ENCODE measurements around the gene TEX52. TPM values are rescaled to one million over a fixed set of nuclear protein-coding genes. Genes with fewer than 3 reads are reported as not detected.
A peak's percentile ranks its signal among the peaks of the same experiment; 100 is the strongest.

Gene TEX52
- total and polyA plus RNA-seq, 9 donors = not detected

- Histone ChIP-seq H3K9me3 (no peaks in the 10 kb centered on the region), H3K36me3 (no peaks in the 10 kb centered on the region), H3K4me3 (no peak overlapping the region), H3K27ac (no peak overlapping the region), H3K27me3 (no peaks in the 10 kb centered on the region), H3K4me1 (ENCODE audit: insufficient read depth) (no peaks in the 10 kb centered on the region)
- TF ChIP-seq EP300 (IDR thresholded peaks at IDR 0.05) = no peak
- no peak for TF ChIP-seq POLR2A (IDR thresholded peaks at IDR 0.05)
- TF ChIP-seq, protein P1, sequence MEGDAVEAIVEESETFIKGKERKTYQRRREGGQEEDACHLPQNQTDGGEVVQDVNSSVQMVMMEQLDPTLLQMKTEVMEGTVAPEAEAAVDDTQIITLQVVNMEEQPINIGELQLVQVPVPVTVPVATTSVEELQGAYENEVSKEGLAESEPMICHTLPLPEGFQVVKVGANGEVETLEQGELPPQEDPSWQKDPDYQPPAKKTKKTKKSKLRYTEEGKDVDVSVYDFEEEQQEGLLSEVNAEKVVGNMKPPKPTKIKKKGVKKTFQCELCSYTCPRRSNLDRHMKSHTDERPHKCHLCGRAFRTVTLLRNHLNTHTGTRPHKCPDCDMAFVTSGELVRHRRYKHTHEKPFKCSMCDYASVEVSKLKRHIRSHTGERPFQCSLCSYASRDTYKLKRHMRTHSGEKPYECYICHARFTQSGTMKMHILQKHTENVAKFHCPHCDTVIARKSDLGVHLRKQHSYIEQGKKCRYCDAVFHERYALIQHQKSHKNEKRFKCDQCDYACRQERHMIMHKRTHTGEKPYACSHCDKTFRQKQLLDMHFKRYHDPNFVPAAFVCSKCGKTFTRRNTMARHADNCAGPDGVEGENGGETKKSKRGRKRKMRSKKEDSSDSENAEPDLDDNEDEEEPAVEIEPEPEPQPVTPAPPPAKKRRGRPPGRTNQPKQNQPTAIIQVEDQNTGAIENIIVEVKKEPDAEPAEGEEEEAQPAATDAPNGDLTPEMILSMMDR (IDR thresholded peaks at IDR 0.05) = no peak
- intact Hi-C loops (cut with DNase I) = no loop called here
- DNase-seq = no peak
- 91 to 94% (median 93%) methylated on average over 15 of the region's 15 CpGs for WGBS, 3 donors
Measured at GRCh38 chr12:2819810-2820209, 37.0 kb downstream of the TEX52 start.

DNA sequence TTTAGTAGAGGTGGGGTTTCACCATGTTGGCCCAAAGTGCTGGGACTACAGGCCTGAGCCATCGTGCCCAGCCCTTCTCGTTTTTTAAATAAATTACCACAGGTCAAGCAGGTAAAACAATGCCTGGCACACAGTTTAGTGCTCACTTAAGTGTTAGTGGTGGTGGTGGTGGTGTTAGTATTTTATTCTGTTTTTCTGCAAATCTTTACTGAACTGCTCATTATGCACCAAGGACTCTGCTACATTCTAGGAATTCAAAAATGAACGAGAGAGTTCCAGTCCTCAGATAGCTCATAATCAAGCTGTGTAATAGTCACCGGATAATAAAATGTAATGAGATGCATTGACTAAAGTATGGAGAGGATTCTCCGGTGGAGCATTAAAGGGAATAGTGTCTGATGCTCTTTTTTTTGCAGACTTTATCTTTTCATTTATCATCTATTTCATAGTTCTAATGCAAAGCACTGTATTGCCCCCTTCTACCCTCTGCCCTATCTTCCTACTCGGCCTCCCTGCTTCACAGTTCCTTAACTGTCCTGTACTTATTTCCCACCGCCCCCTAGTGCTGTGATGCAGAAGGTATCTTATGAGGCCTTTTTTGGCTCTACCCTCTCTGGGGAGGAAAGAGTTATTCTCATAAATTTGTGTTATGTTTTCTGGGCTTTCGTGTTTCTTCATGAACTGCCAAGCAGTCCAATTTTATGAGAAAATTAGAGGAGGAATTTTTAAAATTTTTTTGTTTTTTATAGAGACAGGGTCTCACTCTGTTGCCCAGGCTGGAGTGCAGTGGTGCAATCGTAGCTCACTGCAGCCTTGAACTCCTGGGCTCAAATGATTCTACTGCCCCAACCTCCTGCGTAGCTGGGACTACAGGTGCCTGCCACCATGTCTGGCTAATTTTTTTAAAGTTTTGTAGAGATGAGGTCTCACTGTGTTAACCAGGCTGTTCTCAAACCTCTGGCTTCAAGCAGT lies 43.3 kb downstream of the TEX52 start:
- intact Hi-C loops (cut with DNase I) = no loop called here
- no peaks in the 10 kb centered on the region for H3K36me3 ChIP-seq
- H3K4me1 ChIP-seq (ENCODE audit: insufficient read depth) = peaks cover 1% of the 10 kb centered on the region
- peak overlapping the region; percentile 54 to 89 for H3K27ac ChIP-seq
- no peak for TF ChIP-seq EP300 (IDR thresholded peaks at IDR 0.05)
- TF ChIP-seq POLR2A (IDR thresholded peaks at IDR 0.05) = no peak
- TF ChIP-seq, protein P1 (IDR thresholded peaks at IDR 0.05) = peak in 2 of 3 donors; percentile 34 to 35
- 6% methylated on average over 10 of the region's 10 CpGs for WGBS, 3 donors
- no peaks in the 10 kb centered on the region for H3K9me3 ChIP-seq
- no peaks in the 10 kb centered on the region for H3K27me3 ChIP-seq
- H3K4me3 ChIP-seq = peak overlapping the region; percentile 89
- no peak for DNase-seq

- intact Hi-C loops (cut with DNase I) = no loop called here
- H3K36me3 ChIP-seq = no peaks in the 10 kb centered on the region
- no peaks in the 10 kb centered on the region for H3K9me3 ChIP-seq
- H3K27ac ChIP-seq = peak within 1 kb of the TSS; percentile 54 to 89
- H3K4me1 ChIP-seq (ENCODE audit: insufficient read depth) = peaks cover 1% of the 10 kb centered on the region
- no peaks in the 10 kb centered on the region for H3K27me3 ChIP-seq
- TF ChIP-seq EP300 (IDR thresholded peaks at IDR 0.05) (no peak), POLR2A (IDR thresholded peaks at IDR 0.05) (peak; percentile 80)
- TF ChIP-seq, protein P1 (IDR thresholded peaks at IDR 0.05) = peak in 1 of 3 donors; percentile 21
- peak; percentile 97 to 98 (median 98) for DNase-seq
- 0 to 1% (median 1%) methylated on average over 48 of the region's 48 CpGs for WGBS, 3 donors
- peak within 1 kb of the TSS; percentile 89 for H3K4me3 ChIP-seq
Measured at GRCh38 chr12:2812290-2813213, 44.3 kb downstream of the TEX52 start, which contains the start of gene ITFG2. Gene ITFG2, plus strand, starts transcription at chr12:2812668. Its CDS starts 93 bp downstream, at chr12:2812761.

DNA sequence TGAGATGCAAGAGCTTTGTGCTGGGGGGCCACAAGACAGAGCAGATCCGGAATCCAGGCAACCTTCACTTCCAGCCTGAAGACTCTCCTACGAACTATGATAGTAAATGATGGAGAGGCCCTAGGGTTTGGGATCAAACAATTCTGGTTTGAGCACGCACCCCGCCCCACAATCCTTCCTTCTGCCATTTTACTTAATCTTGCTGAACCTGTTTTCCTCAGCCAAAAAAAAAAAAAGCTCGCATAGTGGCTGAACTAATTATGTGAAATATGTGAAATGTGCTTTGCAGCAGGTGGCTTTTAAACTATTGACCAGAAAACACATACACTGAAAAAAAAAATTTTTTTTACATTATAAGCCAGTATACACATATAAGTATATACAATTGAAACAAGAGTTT lies 45.0 kb downstream of the TEX52 start:
- H3K4me1 ChIP-seq (ENCODE audit: insufficient read depth) = peaks cover 1% of the 10 kb centered on the region
- no peak for TF ChIP-seq EP300 (IDR thresholded peaks at IDR 0.05)
- no peak for TF ChIP-seq POLR2A (IDR thresholded peaks at IDR 0.05)
- TF ChIP-seq, protein P1 (IDR thresholded peaks at IDR 0.05) = no peak
- DNase-seq = peak in 1 of 5 donors; percentile 34
- H3K4me3 ChIP-seq = peak overlapping the region; percentile 89
- WGBS, 3 donors = 76 to 83% (median 78%) methylated on average over 5 of the region's 5 CpGs
- H3K36me3 ChIP-seq = no peaks in the 10 kb centered on the region
- H3K27me3 ChIP-seq = no peaks in the 10 kb centered on the region
- no peaks in the 10 kb centered on the region for H3K9me3 ChIP-seq
- intact Hi-C loops (cut with DNase I) = no loop called here
- H3K27ac ChIP-seq = peak overlapping the region in 1 of 2 donors; percentile 89

All from ovary (tissue), 9 donors.